HAP-1 (cell line): Measurements from ENCODE around the gene PYGL.
"Not testable (repeated sequence)": the region's sequence is repeated elsewhere in the genome, so short reads cannot be mapped to it uniquely, and the experiment has no call there.

ENCODE experiments used
- DNase-seq, 2 experiments: peaks; one replicate each; pipeline ENCODE4 v3.0.0-alpha.2; 2016 to 2020; ENCODE audit warnings: low spot score in 2 of 2
- H3K27me3 ChIP-seq: fragments of 250-450 bp; sonication (Bioruptor Pico); 2 replicates; pipeline ENCODE4 v1.5.1; 2020; ENCODE audit warnings: low read depth, mild to moderate bottlenecking, moderate library complexity
- H3K36me3 ChIP-seq: fragments of 250-450 bp; sonication (Bioruptor Pico); replicated peaks from 2 replicates; pipeline ENCODE4 v1.5.1; 2020; ENCODE audit warnings: mild to moderate bottlenecking
- H3K4me1 ChIP-seq: fragments of 250-450 bp; sonication (Bioruptor Pico); 2 replicates; pipeline ENCODE4 v1.5.1; 2020; ENCODE audit warnings: mild to moderate bottlenecking
- H3K4me3 ChIP-seq: fragments of 250-450 bp; sonication (Bioruptor Pico); 2 replicates; pipeline ENCODE4 v1.5.1; 2020; ENCODE audit warnings: mild to moderate bottlenecking, moderate library complexity
- H3K9me3 ChIP-seq: fragments of 250-450 bp; sonication (Bioruptor Pico); 2 replicates; pipeline ENCODE4 v1.5.1; 2020; ENCODE audit warnings: mild to moderate bottlenecking, moderate library complexity
- in situ Hi-C: fragments of 300-500 bp; cut with MboI; formaldehyde crosslinking; loops from 3 replicates; pipeline ENCODE4 v1.14.3; 2020; ENCODE audit warnings: low sequenced_read_pairs, inconsistent platforms, mixed read lengths

Gene PYGL

DNA sequence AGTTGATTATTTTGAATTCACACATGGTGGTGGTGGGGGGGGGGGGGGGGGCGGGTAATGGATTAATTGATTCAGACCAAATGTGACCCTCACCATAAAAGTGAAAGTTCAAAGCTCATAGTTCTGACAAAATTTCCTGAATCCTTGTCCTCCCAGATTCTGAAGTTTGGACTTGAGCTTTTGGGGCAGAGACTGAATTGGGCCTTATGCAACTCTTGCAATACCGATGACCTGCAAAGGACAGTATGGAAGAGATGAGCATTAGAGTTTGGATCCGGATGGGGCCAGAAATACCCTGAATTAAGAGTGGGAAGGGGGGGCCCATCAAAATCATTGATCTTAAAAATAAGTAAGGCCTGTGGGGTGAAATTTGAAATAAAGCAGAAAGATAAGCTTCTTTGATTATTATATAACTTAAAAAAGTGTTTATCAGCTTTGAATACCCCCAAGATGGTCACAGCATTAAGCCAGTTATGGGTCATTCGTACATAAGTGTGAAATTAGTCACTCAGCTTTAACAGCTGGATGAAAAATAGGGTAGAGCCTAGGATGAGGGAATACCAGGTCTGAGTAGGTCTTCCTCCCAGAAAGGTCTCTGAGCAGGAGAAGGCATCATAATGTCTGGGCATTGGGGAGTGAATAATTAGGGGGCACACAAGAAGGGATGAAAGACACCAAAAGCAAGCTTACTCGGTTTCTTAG lies 2.1 kb upstream of the PYGL start:
- in situ Hi-C loops = loop anchor here (10.0 kb wide), 1 partner anchor 298 kb away; the partner anchor contains the start of gene TMX1
- no peak overlapping the region for H3K4me3 ChIP-seq

DNA sequence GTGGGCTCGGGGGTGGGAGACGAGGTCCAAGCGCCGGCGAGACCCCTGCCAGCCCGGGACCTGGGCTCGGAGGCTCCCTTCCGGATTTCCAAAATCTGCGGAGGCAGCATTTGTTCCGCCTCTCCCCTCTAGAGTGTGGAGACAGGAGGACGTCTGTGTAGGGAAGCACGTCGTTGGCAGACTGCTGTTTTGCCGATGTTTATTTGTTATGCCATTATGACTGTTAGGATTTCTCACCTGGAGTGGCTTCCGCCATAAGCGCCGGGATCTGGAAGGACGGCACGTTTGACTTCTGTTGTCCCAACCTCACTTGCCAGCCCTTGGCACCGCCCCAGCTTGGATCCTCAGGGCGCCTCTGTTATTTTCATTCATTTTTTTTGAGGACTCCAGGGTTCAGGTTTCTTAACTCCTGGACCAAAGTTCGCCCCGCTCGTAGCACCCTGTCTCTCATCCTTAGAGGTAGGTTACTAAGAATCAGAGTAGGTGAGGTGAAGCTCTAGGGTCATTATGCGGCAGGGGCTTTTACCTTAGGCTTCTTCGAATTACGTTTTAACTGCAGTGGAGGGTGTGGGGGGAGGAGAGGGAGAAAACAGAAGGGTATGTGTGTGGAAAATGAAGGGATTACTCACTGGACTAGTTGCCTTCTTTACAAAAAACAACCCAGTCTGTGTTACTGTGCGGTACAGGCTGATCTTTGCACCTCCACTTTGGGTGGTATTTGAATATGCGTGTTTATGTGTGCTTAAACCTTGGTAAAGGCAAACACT lies 547 bp upstream of the PYGL start:
- peak; percentile 68 to 74 for DNase-seq
- no peaks in the 10 kb centered on the region for H3K27me3 ChIP-seq
- no peaks in the 10 kb centered on the region for H3K9me3 ChIP-seq
- in situ Hi-C loops = loop anchor here (10.0 kb wide), 1 partner anchor 300 kb away; the partner anchor contains the start of gene TMX1
- H3K4me3 ChIP-seq = peak overlapping the region; percentile 70
- peaks cover 24% of the 10 kb centered on the region for H3K36me3 ChIP-seq
- H3K4me1 ChIP-seq = peaks cover 12% of the 10 kb centered on the region

More for the DNA sequence above, 2.1 kb upstream of the PYGL start:
- Histone ChIP-seq H3K36me3 (peaks cover 14% of the 10 kb centered on the region), H3K9me3 (no peaks in the 10 kb centered on the region), H3K4me1 (peaks cover 12% of the 10 kb centered on the region), H3K27me3 (no peaks in the 10 kb centered on the region)
- no peak for DNase-seq

DNA sequence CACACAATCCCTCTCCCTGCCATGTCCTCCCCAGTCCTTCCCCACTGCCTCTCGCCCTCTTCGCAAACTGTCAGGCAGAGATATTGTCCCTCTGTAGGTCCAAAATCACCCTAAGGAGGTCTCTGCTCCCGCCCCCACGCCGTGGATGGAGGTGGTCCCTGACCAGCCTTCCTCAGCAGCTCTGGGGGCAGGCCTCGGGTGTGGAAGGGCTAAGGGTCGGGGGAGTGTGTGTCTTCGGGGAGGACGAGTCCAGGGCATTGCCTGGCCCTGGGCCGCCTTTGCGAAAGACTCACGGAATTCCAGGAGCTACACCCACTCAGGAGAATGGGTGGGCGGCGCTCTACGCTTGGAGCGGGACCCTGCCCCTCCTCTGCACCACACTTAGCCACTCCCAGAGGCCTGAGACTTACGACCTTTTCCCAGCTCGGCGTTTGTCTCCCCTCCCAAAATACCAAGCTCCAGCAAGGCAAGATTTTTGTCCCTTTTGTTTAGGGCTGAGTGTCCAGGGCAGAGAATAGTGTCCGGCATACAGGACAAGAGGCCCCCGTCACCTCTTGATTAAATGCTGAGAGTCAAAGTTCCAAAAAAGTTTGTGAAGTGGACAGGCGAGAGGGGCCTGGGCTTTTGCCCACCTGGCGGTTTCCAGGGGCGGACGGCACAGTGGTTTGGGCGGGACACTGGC lies 881 bp downstream of the PYGL start:
- in situ Hi-C loops = loop anchor here (10.0 kb wide), 1 partner anchor 301 kb away; the partner anchor contains the start of gene TMX1

DNA sequence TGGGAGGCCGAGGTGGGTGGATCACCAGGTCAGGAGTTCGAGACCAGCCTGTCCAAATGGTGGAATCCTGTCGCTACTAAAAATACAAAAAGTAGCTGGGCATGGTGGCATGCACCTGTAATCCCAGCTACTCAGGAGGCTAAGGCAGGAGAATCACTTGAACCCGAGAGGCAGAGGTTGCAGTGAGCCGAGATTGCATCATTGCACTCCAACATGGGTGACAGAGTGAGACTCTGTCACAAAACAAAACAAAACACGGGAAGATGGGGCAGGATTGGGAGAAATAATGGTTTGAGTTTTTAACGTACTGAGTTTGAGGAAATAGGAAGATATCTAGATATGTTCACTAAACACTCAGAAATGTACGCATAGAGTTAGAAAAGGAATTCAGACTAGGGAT lies 2.6 kb downstream of the PYGL start:
- not testable (repeated sequence) for H3K4me1 ChIP-seq, H3K27me3 ChIP-seq, H3K4me3 ChIP-seq, DNase-seq, H3K9me3 ChIP-seq
- peaks cover 35% of the 10 kb centered on the region for H3K36me3 ChIP-seq
- in situ Hi-C loops = loop anchor here (10.0 kb wide), 1 partner anchor 303 kb away; the partner anchor contains the start of gene TMX1

More for the DNA sequence above, 881 bp downstream of the PYGL start:
- Histone ChIP-seq H3K27me3 (no peaks in the 10 kb centered on the region), H3K4me3 (peak overlapping the region; percentile 70), H3K9me3 (no peaks in the 10 kb centered on the region), H3K4me1 (peaks cover 16% of the 10 kb centered on the region), H3K36me3 (peaks cover 25% of the 10 kb centered on the region)
- peak; percentile 70 to 89 for DNase-seq

DNA sequence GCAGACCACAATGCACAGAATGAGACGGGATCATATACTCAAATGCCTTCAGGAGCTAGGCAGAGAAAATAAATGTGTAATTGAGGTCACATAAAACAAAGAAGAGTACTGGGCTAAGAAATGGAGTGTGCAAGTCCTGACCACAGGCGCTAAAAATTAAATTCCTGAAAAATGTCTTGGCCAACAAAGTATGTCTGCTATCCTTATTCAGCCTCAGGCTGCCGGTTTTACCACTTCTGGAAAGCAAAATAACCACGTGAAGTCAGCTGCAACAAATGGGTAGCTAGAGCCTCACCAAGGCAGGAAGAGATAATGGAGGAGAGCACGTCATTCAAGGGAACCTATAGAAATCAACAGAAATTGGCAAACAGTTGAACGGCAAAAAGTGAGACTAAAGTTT lies 3.1 kb downstream of the PYGL start:
- Histone ChIP-seq H3K4me3 (no peak overlapping the region), H3K4me1 (peaks cover 7% of the 10 kb centered on the region), H3K9me3 (no peaks in the 10 kb centered on the region), H3K36me3 (peaks cover 37% of the 10 kb centered on the region), H3K27me3 (no peaks in the 10 kb centered on the region)
- DNase-seq = no peak
- in situ Hi-C loops = loop anchor here (10.0 kb wide), 1 partner anchor 304 kb away; the partner anchor contains the start of gene TMX1

DNA sequence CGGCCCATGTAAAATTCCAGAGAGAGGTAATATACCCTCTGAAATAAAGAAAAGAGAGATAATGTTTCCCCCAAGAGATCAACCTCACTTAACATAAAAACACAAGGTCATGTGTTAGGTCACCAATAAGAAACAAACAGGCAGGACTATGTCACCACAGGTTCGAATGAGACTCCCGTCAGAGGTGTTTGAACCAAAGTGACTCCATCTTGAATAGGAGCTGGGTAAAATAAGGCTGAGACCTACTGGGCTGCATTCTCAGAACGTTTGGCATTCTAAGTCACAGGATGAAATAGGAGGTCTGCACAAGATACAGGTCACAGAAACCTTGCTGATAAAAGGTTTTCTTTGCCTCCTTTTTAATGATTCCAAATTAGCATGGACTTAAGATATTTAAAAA lies 6.5 kb downstream of the PYGL start:
- in situ Hi-C loops = no loop called here
- DNase-seq = no peak
- no peaks in the 10 kb centered on the region for H3K27me3 ChIP-seq

DNA sequence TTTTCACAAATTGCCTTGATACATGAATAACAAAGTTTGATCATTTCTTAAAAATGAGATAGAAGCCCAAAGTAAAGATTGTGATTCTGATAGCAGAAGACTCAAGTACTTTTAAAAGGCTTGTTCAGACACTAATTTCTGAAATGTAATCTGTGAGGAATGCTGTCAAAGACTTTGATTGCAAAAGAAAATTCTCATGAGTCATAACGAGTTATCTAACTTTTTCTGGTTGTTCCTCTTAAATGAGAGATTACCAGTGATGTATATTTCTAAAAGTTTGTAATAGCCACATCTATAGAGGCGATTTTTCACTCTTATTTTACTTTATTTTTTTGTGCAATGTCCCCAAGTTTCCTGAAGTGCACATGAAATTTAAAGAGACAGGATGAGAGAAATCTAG lies 7.0 kb downstream of the PYGL start:
- Histone ChIP-seq H3K27me3 (no peaks in the 10 kb centered on the region), H3K4me1 (peaks cover 4% of the 10 kb centered on the region; the same call in 1 of the 2 replicates), H3K9me3 (no peaks in the 10 kb centered on the region), H3K36me3 (peaks cover 65% of the 10 kb centered on the region), H3K4me3 (no peak overlapping the region)
- DNase-seq = no peak
- in situ Hi-C loops = no loop called here

More for the DNA sequence above, 6.5 kb downstream of the PYGL start:
- Histone ChIP-seq H3K4me3 (no peak overlapping the region), H3K9me3 (no peaks in the 10 kb centered on the region), H3K36me3 (peaks cover 65% of the 10 kb centered on the region), H3K4me1 (peaks cover 7% of the 10 kb centered on the region; the same call in 1 of the 2 replicates)

DNA sequence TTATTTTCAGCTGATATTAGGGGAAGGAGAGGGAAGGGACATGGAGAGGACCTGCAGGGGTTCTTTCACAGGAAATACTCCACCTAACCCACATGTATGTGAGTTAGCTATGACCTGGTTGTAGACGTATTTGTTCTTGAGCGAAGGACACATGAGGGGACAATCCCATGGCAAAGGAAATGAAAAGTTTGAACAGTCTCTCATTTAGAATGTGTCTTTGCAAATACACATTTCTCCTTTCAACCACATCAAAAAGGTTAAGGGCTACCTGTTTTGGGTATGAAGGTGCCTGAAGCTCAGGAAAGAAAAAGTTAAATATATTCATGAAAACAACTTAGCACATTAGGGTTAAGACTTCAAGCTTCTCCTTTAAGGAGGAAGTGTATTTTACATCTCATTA lies 7.4 kb downstream of the PYGL start:
- peaks cover 4% of the 10 kb centered on the region; the same call in 1 of the 2 replicates for H3K4me1 ChIP-seq
- DNase-seq = no peak
- no peaks in the 10 kb centered on the region for H3K9me3 ChIP-seq
- H3K4me3 ChIP-seq = no peak overlapping the region
- in situ Hi-C loops = no loop called here
- H3K27me3 ChIP-seq = no peaks in the 10 kb centered on the region
- peaks cover 65% of the 10 kb centered on the region for H3K36me3 ChIP-seq

DNA sequence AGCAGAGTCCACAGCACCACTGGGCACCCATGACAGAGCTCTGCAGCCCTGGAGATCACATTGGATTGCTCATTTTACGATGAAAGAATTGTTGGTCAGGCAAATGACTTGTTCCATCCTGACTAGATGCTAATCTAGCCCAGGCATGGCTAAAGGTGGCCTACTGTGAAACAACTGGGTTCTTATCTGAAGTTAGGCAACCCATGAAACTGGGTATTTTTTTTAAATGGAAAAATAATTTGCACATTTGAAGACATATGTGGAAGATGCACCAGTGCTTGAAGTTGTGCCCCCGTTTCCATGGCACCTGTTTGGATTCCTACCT lies 8.3 kb downstream of the PYGL start:
- Histone ChIP-seq H3K36me3 (peaks cover 63% of the 10 kb centered on the region), H3K9me3 (no peaks in the 10 kb centered on the region), H3K4me1 (peaks cover 4% of the 10 kb centered on the region; the same call in 1 of the 2 replicates), H3K27me3 (no peaks in the 10 kb centered on the region), H3K4me3 (no peak overlapping the region)
- no peak for DNase-seq
- in situ Hi-C loops = no loop called here

DNA sequence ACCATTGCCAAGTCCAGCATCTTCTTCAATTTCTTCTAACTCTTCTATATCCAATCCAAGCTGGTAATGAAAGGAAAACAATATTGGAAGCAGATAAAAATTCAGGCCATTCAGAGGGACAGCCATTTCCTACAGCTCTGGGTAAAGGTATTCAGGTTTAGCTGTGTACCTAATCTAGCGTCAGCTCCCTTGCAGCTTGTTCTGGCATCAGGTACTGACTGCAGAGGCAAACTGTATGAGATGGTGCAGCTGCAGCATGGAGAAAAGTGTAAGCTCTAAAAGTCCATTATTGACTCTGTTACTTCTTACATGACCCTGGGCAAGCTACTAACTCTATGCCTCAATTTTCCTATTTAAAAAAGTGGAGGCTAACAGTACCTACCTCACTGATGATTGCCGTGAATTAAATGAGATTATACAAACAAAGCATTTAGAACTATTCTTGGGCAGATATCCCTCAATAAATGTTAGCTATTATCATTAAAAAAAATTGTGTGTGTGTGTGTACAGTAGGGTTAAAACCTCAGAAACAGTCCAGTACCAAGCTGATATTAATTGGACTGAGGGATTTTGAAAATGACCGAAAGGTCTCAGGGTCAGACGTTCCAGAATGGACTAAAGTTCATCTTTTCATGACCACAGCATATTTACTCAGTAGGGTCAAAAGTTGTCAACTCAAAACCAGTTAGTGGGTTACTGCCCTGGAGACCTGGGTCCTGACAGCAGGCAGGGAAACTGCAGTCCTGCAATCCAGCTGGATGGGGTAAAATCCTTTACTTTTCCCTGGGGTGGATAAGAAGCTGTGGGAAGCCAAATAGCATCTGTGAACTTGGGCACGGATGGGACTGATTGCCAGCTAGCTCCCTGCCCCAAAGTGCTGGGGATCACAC lies 8.9 kb downstream of the PYGL start:
- Histone ChIP-seq H3K9me3 (no peaks in the 10 kb centered on the region), H3K36me3 (peaks cover 69% of the 10 kb centered on the region), H3K4me1 (peaks cover 4% of the 10 kb centered on the region; the same call in 1 of the 2 replicates), H3K4me3 (no peak overlapping the region), H3K27me3 (no peaks in the 10 kb centered on the region)
- no peak for DNase-seq
- in situ Hi-C loops = no loop called here

DNA sequence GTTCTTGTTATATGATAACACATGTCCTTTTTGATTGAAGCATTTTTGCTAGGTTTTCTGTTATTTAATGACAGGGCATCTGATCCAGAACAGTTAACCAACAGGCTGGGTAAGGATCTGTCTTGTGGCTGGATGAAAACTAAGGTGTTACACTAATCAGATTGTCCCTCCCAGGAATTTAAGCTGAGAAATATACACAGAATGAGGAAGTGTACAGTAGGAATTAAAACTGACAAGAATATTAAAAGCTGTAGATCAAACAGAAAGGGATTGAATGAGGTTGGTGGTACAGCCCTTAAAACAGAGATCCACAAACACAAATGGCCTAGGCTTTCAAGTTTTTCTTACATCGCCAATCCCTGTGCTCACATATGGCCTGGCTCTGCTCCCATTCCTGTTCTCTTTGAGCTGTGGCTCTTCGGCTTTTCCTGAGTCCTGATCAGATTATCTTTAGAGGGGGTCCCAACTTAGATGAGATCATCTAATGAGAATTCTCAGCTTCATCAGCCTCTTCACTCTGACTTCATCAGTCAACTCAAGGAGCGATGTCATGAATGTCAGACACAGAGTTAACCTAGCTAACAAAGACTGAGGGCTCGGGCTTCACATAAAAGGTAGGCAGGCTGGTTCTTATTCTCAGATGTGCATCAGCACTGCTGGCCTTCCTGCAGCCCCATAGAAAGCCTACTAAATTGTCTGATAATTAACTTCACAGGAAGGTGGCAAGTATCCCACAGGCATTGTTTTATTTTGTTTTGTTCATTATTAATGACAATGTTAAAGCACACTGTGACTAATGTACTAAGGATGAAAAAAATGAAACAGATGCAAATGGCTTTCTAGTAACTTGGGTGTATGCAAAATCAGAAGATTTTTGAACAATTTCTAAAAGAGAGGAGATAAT lies 11.4 kb downstream of the PYGL start:
- H3K4me3 ChIP-seq = no peak overlapping the region
- no peak for DNase-seq
- no peaks in the 10 kb centered on the region for H3K4me1 ChIP-seq
- H3K36me3 ChIP-seq = peaks cover 88% of the 10 kb centered on the region
- H3K9me3 ChIP-seq = no peaks in the 10 kb centered on the region
- H3K27me3 ChIP-seq = no peaks in the 10 kb centered on the region
- in situ Hi-C loops = no loop called here

DNA sequence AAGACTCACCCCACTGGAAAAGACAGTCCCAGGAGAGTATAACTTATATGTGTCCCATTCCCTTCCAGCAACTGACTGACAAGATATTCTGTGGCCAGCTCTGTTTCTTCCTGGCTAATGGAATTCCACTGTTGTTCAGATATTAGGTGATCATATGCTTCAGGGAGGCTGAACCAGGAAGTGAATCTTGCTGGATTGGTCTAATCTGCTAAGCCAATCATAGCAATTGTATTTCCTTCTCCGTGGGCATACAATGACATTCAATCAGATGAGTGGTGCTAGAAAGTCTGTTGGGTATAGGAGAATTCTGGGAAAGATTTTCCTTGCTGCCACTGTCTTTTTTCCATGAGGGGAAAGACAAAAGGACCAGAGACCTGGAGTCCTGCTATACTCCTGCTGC lies 12.1 kb downstream of the PYGL start:
- H3K36me3 ChIP-seq = peaks cover 88% of the 10 kb centered on the region
- DNase-seq = no peak
- H3K4me1 ChIP-seq = no peaks in the 10 kb centered on the region
- in situ Hi-C loops = no loop called here
- no peak overlapping the region for H3K4me3 ChIP-seq
- H3K9me3 ChIP-seq = no peaks in the 10 kb centered on the region
- no peaks in the 10 kb centered on the region for H3K27me3 ChIP-seq
